SJSA1 (cell line): ENCODE results near the gene GABBR2. TPM values are rescaled to one million over a fixed set of nuclear protein-coding genes. Genes with fewer than 3 reads are reported as not detected.

Source experiments
- DNase-seq, 2 experiments: peaks; one replicate each; pipeline ENCODE4 v3.0.0-alpha.2; 2015 to 2020; ENCODE audit warnings: low spot score in 2 of 2, low read depth in 1 of 2
- H3K27ac ChIP-seq: fragments of 250-450 bp; sonication (Bioruptor Pico); 2 replicates; pipeline ENCODE4 v1.5.1; 2020; ENCODE audit warnings: mild to moderate bottlenecking, moderate library complexity
- H3K27me3 ChIP-seq: fragments of 250-450 bp; sonication (Bioruptor Pico); replicated peaks from 2 replicates; pipeline ENCODE4 v1.5.1; 2020; ENCODE audit warnings: mild to moderate bottlenecking, moderate library complexity
- H3K36me3 ChIP-seq: fragments of 250-450 bp; sonication (Bioruptor Pico); 2 replicates; pipeline ENCODE4 v1.5.1; 2020; ENCODE audit warnings: mild to moderate bottlenecking
- H3K4me1 ChIP-seq: fragments of 250-450 bp; sonication (Bioruptor Pico); replicated peaks from 2 replicates; pipeline ENCODE4 v1.6.1; 2021; ENCODE audit warnings: mild to moderate bottlenecking
- H3K4me3 ChIP-seq: fragments of 250-450 bp; sonication (Bioruptor Pico); 2 replicates; pipeline ENCODE4 v1.5.1; 2020; ENCODE audit warnings: mild to moderate bottlenecking
- H3K9me3 ChIP-seq: fragments of 250-450 bp; sonication (Bioruptor Pico); replicated peaks from 2 replicates; pipeline ENCODE4 v1.5.1; 2020; ENCODE audit warnings: mild to moderate bottlenecking
- total RNA-seq: library from RNA; depleted of rRNA; stranded (reverse); fragments of >200 nt; shearing (Covaris generic); gene quantifications from 2 replicates; pipeline ENCODE4 v1.2.3, GENCODE V29; 2014; rRNA removed

GABBR2 gene
- total RNA-seq, 1 experiment from 2014 or later, result not detected

DNA sequence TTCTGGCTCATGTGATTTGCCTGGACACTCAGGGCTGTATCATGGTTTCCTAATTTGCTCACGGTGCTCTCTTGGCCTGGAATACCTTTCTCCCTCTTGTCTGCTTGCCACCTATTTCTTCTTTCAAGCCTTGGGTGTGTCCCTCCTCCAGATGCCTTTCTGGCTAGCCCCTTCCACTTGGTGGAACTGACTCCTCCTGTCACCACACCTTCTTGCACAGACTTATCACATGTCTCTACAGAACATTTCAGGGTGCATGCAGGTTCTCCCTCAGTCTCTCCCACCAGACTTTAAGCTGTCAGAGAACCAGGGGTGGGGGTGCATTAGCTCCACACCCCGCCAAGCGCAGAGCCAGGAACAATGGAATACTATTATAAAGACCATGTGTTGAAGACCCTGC is 455.2 kb downstream of the GABBR2 start:
- Histone ChIP-seq H3K4me3 (no peak overlapping the region), H3K36me3 (peaks cover 12% of the 10 kb centered on the region; the same call in 1 of the 2 replicates), H3K27ac (no peak overlapping the region), H3K4me1 (peaks cover 49% of the 10 kb centered on the region), H3K9me3 (no peaks in the 10 kb centered on the region), H3K27me3 (no peaks in the 10 kb centered on the region)
- DNase-seq, result no peak

- Histone ChIP-seq H3K27ac (peak overlapping the region; percentile 14; the same call in 1 of the 2 replicates), H3K4me1 (peaks cover 52% of the 10 kb centered on the region), H3K27me3 (no peaks in the 10 kb centered on the region), H3K9me3 (no peaks in the 10 kb centered on the region), H3K36me3 (peaks cover 12% of the 10 kb centered on the region; the same call in 1 of the 2 replicates), H3K4me3 (no peak overlapping the region)
- peak; percentile 28 to 64 for DNase-seq
Observed at GRCh38 chr9:98251551-98251950, 457.2 kb downstream of the GABBR2 start.

DNA sequence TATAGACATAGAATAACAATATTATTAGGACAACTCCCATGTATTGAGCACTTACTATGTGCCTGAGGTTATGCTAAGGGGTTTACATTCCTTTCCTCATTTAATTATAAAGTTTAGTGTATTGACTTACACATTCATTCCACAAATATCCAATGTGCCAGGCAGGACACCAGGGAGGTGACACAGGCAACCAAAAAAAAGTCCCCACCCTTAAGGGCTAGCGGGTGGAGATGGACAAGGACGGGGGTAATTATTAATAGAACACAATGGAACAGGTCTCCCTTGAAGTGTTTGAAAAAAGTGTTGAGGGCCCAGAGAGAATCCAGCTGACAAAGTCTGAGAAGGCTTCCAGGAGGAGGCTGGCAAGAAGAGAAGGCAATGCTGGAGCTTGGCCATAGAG is 459.0 kb downstream of the GABBR2 start:
- DNase-seq, result no peak
- no peak overlapping the region for H3K4me3 ChIP-seq
- H3K9me3 ChIP-seq, result no peaks in the 10 kb centered on the region
- peaks cover 49% of the 10 kb centered on the region for H3K4me1 ChIP-seq
- no peaks in the 10 kb centered on the region for H3K27me3 ChIP-seq
- H3K36me3 ChIP-seq, result peaks cover 12% of the 10 kb centered on the region; the same call in 1 of the 2 replicates
- peak overlapping the region; percentile 73 for H3K27ac ChIP-seq

DNA sequence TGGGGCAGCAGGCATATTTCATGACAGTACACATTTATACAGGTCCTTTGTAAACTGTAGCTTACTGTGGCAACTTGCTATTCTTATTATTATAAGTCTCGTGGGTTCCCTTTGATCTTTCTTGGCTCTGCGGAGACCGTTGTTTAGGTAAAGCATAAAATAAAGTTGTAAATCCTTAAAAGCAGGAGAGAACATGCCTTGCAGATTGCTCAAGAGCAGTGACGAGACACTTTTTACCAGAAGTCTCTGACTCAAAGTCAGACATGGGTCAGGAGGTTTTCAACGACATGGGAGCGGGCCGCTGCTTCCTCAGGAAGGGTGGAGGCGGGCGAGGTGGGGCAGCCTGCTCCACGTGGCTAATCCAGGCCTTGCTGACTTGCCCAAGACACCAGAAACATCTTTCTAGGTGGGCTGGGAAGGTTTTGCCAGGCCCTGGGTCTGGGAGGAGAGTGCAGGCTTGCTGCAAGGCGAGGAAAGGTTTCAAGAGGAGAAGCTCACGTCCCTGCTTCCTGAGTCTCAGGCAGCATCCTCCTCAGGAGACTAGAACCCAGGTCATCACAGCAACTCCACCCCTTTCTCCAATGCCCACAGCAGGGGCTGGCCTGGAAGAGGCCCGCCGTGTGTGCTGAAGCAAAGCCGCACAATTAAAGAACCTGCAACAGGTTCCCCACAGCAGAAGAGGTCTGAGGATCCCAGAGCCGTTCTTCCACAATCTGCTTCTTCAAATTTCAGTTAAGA is 459.8 kb downstream of the GABBR2 start:
- H3K4me3 ChIP-seq, result no peak overlapping the region
- H3K4me1 ChIP-seq, result peaks cover 42% of the 10 kb centered on the region
- no peaks in the 10 kb centered on the region for H3K27me3 ChIP-seq
- peaks cover 12% of the 10 kb centered on the region; the same call in 1 of the 2 replicates for H3K36me3 ChIP-seq
- DNase-seq, result peak; percentile 54 to 73
- peak overlapping the region; percentile 73 for H3K27ac ChIP-seq
- H3K9me3 ChIP-seq, result no peaks in the 10 kb centered on the region

DNA sequence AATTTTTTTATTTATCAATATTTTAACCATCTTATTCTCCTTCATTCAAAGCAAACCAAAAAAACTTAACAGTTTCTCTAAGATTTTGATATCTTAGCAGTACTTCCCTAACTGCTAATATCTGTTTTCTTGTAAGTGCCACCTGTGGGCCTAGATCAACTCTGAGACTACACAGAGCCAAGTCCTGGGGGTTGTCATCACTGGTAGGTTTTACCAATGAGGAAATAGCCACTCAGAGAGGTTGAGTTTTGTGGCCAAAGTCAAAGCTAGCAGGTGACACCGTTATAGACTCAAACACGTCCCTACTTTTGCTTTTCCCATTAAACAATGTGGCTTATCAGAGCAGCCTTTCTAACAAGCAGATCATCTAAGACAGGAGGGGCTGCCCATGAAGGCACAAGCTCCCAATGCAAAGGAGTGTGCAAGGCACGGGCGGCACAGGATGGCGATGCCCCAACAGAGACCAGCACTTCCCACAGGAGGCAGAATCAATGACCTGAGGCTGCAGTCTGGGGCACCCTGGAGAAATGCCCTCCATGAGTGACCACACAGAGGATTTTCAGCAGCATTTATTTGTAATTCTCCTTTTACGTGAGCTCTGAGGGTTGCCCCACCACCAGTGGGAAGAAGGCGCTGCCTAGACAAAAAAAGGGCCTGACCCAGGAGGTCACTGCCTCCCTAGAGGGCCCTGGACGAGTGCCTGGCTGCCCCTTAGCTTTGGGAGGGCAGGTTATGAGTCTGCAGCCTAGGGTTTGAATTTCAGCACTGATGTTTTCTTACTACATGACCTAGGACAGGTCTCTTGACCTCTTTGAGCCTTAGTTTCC is 460.7 kb downstream of the GABBR2 start:
- no peak overlapping the region for H3K4me3 ChIP-seq
- peaks cover 12% of the 10 kb centered on the region; the same call in 1 of the 2 replicates for H3K36me3 ChIP-seq
- no peak for DNase-seq
- H3K9me3 ChIP-seq, result no peaks in the 10 kb centered on the region
- H3K27me3 ChIP-seq, result no peaks in the 10 kb centered on the region
- peaks cover 42% of the 10 kb centered on the region for H3K4me1 ChIP-seq
- peak overlapping the region; percentile 73 for H3K27ac ChIP-seq

GRCh38 chr9:98242426-98242825 is 466.3 kb downstream of the GABBR2 start:
- no peak for DNase-seq
- H3K27me3 ChIP-seq, result no peaks in the 10 kb centered on the region
- H3K27ac ChIP-seq, result no peak overlapping the region
- no peak overlapping the region for H3K4me3 ChIP-seq
- H3K36me3 ChIP-seq, result peaks cover 10% of the 10 kb centered on the region
- no peaks in the 10 kb centered on the region for H3K4me1 ChIP-seq
- H3K9me3 ChIP-seq, result no peaks in the 10 kb centered on the region

DNA sequence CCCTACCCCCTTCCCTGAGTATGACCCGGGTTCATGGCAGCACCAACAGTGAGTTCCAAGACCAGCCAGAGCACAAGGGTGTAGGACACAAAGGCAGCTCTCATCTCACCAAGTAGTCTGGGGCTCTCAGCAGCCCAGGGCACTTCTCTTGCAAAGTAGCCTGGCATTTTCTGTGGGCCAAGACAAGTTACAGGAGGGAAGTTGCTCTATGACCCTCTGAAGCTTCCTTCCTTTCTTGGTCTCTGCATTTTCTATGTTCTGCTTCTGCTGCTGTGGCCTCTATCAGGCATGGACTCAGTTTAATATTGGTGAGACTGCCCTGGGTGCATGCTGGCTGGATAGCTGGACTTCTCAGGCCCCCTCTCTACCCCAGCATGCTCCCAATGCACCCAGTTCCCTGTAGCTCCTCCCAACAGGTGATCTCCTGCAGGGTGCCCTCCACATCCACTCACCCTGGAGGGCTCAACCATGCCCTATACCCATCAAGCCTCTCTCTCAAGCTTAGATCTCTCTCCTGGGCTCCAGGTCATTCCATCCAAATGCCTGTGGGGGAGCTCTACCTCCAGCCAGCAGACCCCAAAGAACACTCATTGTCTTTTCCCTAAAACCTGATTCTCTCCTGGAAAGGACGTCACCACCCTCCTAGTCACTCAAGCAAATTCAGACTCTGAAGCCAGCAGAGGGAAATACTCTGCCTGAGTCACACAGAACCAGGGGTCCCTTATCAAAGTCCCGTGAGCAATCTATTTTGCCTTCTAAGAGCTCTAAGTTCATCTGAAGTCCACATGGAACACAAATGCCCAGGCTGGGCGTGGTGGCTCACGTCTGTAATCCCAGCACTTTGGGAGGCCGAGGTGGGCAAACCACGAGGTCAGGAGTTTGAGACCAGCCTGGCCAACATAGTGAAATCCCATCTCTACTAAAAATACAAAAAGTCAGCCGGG is 467.1 kb downstream of the GABBR2 start:
- no peaks in the 10 kb centered on the region for H3K4me1 ChIP-seq
- no peaks in the 10 kb centered on the region for H3K27me3 ChIP-seq
- no peaks in the 10 kb centered on the region for H3K9me3 ChIP-seq
- no peak for DNase-seq
- peaks cover 10% of the 10 kb centered on the region for H3K36me3 ChIP-seq
- no peak overlapping the region for H3K4me3 ChIP-seq
- H3K27ac ChIP-seq, result no peak overlapping the region

GRCh38 chr9:98240475-98240874 is 468.3 kb downstream of the GABBR2 start:
- H3K27me3 ChIP-seq, result no peaks in the 10 kb centered on the region
- no peak overlapping the region for H3K27ac ChIP-seq
- H3K9me3 ChIP-seq, result no peaks in the 10 kb centered on the region
- H3K36me3 ChIP-seq, result peaks cover 13% of the 10 kb centered on the region
- H3K4me3 ChIP-seq, result no peak overlapping the region
- DNase-seq, result no peak
- no peaks in the 10 kb centered on the region for H3K4me1 ChIP-seq

Other genes starting within 250 kb of the GABBR2 start
- 8.4 and 9.6 TPM in 2 replicates for gene ANKS6, start 87.6 kb upstream of the GABBR2 start, total RNA-seq
- 0.22 and 0.74 TPM in 2 replicates for gene GALNT12, start 98.7 kb upstream of the GABBR2 start, total RNA-seq
- gene COL15A1, start 235.0 kb upstream of the GABBR2 start, total RNA-seq, result 0.22 and 0.50 TPM in 2 replicates